ENCODE data around the gene MAVS. TPM values are rescaled to one million over a fixed set of nuclear protein-coding genes. Genes with fewer than 3 reads are reported as not detected.
"Not testable (repeated sequence)": the region's sequence is repeated elsewhere in the genome, so short reads cannot be mapped to it uniquely, and the experiment has no call there.

Gene MAVS
- total RNA-seq, 1 donor = 32.4 TPM

DNA sequence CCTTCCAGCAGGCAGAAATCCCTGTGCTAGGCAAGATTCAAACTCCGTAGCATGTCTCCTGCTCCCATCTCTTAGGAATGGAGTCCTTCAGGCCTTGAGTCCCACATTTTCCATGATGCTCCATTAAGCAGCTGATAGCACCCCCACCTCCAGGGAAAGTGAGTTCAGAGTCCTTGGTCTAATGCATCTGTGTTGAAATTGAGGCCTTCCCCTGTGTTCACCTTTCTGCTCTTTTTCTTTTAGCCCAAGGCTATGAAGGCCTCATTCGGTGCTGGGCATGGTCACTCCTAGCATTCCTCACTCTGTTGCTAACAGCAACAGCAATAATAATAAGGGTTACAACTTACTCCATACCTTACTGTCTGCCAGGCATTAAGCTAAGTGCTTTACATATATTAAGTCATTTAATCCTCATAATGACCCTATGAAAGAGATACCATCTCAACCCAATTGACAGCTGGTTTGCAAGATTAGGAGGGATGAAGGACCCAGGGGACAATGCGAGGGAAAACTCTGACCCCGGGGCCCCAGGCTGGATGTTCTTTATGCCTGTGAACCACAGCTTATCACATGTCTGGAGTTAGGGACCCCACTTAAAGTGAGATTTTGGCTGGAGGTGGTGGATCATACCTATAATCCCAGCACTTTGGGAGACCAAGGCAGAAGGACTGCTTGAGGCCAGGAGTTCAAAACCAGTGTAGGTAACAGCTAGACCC lies 25.1 kb downstream of the MAVS start:
- DNase-seq (ENCODE audit: low read depth) = no peak
- H3K4me3 ChIP-seq (ENCODE audit: low read depth, low read length) = no peak overlapping the region
- no peak for TF ChIP-seq CTCF (IDR thresholded peaks at IDR 0.05; ENCODE audit: insufficient read depth, low read depth, low read length)

GRCh38 chr20:3873507-3873906 lies 26.9 kb downstream of the MAVS start:
- no peak for TF ChIP-seq CTCF (IDR thresholded peaks at IDR 0.05; ENCODE audit: insufficient read depth, low read depth, low read length)
- DNase-seq (ENCODE audit: low read depth) = no peak
- no peak overlapping the region for H3K4me3 ChIP-seq (ENCODE audit: low read depth, low read length)

DNA sequence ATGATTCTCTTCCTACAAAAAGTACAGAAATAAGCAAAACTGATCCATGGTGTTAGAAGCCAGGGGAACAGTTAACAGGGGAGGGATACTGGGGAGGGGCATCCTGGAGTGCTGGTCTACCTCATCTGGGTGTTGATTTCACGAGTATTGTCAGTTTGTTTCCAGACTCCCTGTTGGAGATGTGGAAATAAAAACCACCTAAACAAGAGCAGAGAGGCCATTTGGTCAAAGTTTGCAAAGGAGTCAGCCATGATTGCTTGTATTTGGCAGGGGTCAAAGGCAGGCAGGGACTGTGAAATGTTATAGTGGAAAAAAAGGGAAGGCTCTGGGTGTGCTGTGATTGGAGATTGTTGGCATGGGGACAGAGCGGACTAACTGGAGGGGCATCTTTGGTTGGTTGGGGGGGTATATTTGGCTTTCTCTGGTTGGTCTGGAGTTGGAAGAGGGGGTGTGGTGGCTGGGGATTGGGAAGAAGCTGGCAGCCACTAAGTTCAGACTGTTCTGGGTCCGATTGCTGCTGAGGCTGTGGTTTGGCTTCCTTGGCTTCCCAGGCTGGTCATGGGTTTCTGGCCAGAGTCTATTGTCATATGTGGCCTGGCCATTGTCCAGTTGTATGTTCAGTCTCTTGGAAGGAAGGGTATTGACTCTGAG lies 27.7 kb downstream of the MAVS start:
- TF ChIP-seq CTCF (IDR thresholded peaks at IDR 0.05; ENCODE audit: insufficient read depth, low read depth, low read length) = no peak
- H3K4me3 ChIP-seq (ENCODE audit: low read depth, low read length) = no peak overlapping the region
- no peak for DNase-seq (ENCODE audit: low read depth)

DNA sequence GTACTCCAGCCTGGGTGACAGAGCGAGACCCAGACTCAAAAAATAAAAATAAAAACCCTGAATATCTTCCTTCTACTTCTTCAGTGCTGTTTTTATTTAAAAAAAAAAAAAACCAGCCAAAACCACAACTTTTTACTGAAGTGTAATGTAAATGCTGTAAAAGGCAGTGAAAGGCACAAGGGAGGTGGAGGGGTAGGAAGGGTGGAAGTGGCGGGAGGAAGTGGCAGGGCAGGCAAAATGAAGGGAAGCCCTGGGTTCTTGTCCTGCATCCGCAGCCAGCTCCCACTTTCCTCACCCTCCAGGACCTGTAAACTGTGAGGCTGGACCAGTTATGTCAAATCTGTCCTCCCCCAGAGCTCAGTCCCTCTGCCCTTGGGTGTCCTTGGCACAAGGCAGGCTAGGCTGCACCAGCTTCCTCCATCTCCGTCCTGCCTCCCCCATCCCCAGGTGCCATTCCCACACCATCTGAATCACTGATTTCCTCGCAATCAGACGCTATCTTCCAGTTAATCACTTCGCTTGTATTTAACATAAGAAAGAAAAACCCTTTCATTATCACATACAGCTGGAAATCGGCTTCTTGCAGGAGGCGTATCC lies 28.8 kb downstream of the MAVS start:
- DNase-seq (ENCODE audit: low read depth) = no peak
- no peak overlapping the region for H3K4me3 ChIP-seq (ENCODE audit: low read depth, low read length)
- no peak for TF ChIP-seq CTCF (IDR thresholded peaks at IDR 0.05; ENCODE audit: insufficient read depth, low read depth, low read length)

DNA sequence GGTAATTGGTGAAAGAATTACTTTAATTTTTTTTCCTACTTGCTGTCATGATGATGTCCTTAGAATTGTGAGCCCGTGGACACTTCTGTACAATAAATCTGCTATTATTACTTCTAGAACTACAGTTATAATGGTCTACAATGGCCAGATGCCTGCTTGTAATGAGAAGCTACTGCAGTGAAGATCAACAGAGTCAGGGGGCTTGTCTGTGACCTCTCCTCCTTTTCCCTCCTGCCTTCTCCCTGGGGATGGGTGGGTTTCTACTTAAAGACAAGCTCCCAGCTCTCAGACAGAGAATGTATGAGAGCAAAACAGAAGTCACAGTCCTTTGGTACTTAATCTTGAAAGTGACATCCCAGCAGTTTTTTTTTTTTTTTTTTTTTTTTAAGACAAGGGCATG lies 29.4 kb downstream of the MAVS start:
- H3K4me3 ChIP-seq (ENCODE audit: low read depth, low read length) = no peak overlapping the region
- DNase-seq (ENCODE audit: low read depth) = no peak
- no peak for TF ChIP-seq CTCF (IDR thresholded peaks at IDR 0.05; ENCODE audit: insufficient read depth, low read depth, low read length)

DNA sequence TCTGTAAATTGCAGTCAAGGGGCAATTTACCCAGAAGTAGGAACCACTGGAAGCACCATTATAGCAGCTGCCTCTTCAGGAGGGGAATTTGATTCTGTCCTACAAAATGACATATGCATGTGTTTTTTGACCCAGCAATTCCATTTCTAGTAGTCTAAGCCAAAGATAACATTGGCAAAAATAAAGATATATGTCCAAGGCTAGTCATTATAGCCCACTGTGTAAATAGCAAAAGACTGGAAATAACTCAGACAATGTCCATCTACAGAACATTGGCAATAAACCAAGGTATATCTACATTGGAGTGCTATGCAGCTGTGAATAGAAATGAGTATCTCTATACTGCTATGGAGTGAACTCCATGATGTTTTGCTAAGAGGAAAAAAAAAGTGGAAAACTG lies 30.0 kb downstream of the MAVS start:
- DNase-seq (ENCODE audit: low read depth) = no peak
- TF ChIP-seq CTCF (IDR thresholded peaks at IDR 0.05; ENCODE audit: insufficient read depth, low read depth, low read length) = no peak
- H3K4me3 ChIP-seq (ENCODE audit: low read depth, low read length) = no peak overlapping the region

GRCh38 chr20:3878921-3879274 lies 32.3 kb downstream of the MAVS start:
- DNase-seq (ENCODE audit: low read depth); H3K4me3 ChIP-seq (ENCODE audit: low read depth, low read length): not testable (repeated sequence)
